Tongue (tissue), 2 donors: ENCODE results near the gene ZNF592. TPM values are rescaled to one million over a fixed set of nuclear protein-coding genes. Genes with fewer than 3 reads are reported as not detected.

Experiments used
- DNase-seq: peaks from one replicate; pipeline ENCODE4 v3.0.0-alpha.2; 2015
- total RNA-seq: library from RNA; depleted of rRNA; stranded (reverse); fragments of >200 nt; gene quantifications from one replicate; pipeline ENCODE4 v1.2.3, GENCODE V29; 2014

The ZNF592 gene
- total RNA-seq, 1 donor from 2014 or later: 15.6 TPM

DNA sequence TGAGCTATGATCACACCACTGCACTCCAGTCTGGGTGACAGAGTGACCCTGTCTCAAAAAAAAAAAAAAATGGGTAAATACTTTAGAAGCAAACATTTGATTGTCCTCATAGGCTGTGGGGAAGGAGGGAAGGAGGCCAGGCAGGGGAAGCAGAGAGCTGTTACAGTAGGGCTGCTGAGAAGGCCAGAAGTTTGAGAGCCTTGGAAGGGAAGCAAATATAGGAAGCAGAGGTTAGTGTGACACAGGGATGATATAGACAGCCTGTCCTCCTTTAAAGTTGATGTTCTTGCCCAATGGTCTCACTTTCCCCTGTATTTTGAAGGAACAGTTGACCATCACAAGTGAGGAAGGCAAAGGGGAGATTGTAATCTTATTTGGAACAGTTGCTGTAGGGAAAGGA is 63.4 kb downstream of the ZNF592 start:
- no peak for DNase-seq

- DNase-seq: no peak
Measured at GRCh38 chr15:84812842-84813241, 64.5 kb downstream of the ZNF592 start.

GRCh38 chr15:84813435-84813834 is 65.0 kb downstream of the ZNF592 start:
- no peak for DNase-seq

DNA sequence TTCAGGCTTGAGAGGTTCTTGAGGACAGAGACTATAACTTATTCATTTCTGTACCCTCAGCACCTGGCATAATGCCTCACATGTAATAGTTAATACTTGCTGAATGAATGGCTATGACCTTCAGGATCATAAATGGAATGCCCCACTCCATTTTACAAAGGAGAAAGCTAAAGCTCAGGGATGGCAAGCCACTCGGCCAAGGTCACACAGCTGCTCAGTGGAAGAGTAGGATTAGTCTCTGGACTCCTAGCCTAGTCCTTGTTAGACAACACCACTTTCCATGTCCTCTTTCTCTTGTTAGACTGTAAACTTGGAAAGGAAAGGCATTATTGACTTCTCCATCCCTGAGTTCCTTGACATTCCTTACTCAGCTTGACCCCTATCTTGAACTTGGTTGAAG is 65.5 kb downstream of the ZNF592 start:
- no peak for DNase-seq

- no peak for DNase-seq
Measured at GRCh38 chr15:84814916-84815315, 66.5 kb downstream of the ZNF592 start.

GRCh38 chr15:84816694-84817465 is 68.5 kb downstream of the ZNF592 start, which contains the start of gene ALPK3:
ALPK3 (plus strand) TSS chr15:84817356; CDS start chr15:84817453, 97 bp downstream.
- DNase-seq: peak; percentile 91

DNA sequence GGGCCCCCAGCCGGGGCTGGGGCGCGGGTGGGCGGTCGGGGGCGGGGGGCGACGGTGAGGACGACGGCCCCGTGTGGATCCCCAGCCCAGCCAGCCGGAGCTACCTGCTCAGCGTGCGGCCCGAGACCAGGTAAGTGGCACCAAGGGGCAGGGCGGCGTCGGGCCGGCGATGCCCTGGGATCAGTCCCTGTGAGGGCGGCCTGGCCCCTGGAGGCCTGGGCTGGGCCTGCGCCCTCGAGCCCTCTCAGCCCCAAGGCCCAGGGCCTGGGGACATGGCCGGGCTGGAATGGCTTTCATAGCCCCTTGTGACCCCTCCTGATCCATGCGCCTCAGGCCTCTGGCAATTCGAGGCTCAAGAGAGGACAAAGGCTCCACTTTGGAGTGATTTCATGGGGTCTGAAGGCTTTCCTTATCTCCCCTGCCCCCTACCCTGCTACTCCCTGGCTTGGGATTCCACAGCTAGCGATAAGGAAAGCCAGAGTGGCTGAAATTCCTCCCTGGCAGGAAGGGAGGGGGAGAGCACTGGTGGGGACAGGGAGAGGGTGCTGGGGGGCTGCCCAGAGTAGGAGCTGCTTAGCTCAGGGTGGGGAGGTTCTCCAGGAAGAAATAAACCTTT is 69.2 kb downstream of the ZNF592 start:
- peak; percentile 50 for DNase-seq

DNA sequence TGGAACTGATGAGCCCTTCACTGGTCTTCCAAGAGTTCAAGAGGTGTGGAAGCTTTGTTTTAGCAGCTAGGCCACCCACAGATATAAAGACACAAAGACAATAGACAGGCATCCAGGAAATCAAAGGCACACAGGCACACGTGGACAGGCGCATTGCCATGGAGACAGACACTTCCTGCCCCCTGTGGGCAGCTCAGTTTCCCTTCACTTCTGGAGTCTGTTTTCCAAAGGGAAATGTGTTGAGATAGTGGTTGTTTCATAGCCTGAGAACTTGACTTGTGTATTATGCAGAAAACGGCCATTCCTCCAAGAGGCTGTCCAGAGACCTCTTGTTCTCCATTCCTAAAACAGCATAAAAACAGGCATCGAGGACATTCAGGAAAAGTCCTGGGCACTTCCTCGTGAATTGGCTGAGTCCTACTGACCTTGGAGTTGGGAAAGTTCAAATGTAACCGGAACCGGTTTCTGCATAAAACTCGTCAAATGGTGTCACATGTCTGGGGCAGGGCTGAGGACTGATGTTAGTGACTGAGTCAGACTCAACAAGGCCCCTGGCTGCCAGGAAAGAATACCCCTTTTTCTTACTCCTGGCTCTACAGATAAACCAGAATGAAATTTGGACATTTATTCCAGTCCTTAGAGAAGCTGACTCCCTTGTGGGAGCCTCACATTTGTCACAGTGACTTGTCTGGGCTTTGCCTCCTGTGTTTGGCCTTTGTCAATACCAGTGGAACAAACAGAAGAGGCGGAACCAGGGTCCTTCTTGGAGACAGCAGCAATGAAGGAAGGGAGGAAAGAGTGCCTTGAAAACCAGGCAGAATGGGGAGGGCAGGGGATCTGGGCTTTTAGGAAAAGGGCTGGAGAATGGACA is 70.1 kb downstream of the ZNF592 start:
- peak; percentile 68 for DNase-seq

DNA sequence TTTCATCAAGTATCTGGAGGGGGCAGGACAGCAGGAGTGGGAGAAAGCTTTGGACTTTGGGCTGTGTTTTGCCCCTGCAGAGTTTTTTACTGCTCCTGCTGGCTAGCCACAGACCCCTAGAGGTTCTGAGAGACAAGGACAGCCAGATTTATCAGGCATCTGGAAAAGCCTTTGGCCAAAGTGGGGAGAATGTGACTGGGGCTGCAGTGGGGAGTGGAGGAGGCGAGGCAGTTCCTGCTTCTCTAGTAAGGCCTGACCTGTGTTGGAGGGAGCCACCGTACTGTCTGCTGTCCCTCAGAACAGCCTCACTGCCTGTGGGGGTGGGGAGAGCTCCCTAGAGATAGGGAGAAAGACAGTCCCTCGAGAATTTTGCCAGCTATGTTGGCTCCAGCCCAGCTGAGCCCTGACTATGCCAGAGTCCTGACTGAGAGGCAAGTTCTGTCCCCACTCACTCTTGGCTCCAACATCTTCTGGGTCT is 70.9 kb downstream of the ZNF592 start:
- DNase-seq: peak; percentile 41

- no peak for DNase-seq
Measured at GRCh38 chr15:84819791-84820190, 71.4 kb downstream of the ZNF592 start.

DNA sequence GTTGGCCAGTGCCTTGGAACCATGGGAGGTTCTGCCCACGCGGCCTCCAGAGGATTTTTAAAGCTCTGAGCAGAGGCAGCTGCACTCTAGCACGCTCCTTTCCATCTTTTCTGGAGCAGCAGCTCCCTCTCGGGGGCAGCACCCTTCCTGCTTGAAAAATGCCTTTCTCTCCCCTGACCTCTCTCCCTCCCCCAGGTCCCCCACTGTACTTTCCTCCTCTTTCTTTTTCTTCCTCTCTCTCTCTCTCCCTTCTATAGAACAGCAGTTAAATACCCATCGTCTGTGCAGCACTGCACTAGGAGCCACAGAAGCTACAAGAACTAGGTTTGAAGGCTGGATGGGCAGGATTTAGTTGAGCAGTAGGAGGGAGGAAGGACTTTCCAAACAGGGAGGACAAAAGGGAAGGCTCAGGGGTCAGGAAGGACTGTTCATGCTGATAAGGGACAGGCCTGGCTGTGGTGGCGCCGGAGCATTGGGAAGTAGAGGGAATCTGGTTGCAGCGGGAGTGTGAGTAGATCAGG is 73.2 kb downstream of the ZNF592 start:
- no peak for DNase-seq

DNA sequence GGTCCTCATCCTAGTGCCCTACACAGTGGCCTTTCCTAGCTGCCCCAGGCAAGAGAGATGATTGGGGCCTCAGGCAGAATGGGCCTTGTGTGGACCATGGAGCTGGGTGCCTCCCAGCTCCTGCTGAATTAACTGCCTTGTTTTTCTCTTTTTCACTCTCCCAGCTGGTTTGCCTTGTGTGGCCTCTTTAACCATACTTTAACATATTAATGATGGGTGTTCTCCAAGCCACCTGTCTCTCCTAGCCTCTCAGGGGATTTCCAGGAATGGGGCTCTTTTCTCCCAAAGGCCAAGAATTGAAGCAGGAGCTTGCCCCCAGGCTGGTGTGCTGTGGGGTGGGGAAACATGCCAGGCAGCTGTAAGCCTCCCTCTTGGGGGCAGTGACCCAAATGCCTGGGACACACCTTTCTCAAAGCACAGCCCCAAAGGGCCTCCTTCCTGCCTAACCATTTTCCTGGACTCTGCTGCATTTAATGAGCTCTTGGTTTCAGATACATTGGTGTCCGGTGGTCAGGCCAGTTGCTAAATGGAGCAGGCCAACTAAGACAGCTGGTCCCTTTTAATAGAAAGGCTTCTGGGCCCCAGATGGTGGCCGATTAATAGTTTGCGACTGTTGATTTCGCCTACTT is 74.4 kb downstream of the ZNF592 start:
- peak; percentile 60 for DNase-seq

DNA sequence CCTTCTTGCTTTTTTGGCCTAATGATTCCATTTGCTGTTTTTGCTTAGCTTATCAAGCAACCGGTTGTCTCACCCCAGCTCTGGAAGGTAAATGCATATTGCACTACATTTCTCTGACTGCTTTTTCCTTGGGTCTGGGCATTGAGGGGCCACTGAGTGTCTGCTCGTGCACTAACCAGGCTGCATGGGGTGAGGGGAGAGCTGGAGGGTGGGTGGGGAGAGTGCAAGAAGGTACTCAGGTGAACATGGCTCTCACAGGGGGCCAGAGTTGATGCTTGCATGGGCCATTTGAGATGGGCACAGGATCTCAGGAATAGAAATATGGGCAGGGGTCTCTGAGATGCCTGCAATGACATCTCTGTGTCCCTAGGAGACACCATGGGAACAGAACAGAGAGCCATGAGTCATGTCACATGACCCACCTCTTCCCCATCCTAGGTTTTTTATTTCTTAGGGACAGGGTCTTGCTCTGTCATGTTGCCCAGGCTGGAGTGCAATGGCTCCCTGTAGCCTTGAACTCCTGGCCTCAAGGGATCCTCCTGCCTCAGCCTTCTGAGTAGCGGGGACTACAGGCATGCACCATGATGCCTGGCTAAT is 75.0 kb downstream of the ZNF592 start:
- DNase-seq: no peak

GRCh38 chr15:84824260-84825007 is 76.0 kb downstream of the ZNF592 start:
- DNase-seq: peak; percentile 89

GRCh38 chr15:84826369-84826823 is 78.0 kb downstream of the ZNF592 start:
- no peak for DNase-seq

- no peak for DNase-seq
Measured at GRCh38 chr15:84827246-84827645, 78.9 kb downstream of the ZNF592 start.

DNA sequence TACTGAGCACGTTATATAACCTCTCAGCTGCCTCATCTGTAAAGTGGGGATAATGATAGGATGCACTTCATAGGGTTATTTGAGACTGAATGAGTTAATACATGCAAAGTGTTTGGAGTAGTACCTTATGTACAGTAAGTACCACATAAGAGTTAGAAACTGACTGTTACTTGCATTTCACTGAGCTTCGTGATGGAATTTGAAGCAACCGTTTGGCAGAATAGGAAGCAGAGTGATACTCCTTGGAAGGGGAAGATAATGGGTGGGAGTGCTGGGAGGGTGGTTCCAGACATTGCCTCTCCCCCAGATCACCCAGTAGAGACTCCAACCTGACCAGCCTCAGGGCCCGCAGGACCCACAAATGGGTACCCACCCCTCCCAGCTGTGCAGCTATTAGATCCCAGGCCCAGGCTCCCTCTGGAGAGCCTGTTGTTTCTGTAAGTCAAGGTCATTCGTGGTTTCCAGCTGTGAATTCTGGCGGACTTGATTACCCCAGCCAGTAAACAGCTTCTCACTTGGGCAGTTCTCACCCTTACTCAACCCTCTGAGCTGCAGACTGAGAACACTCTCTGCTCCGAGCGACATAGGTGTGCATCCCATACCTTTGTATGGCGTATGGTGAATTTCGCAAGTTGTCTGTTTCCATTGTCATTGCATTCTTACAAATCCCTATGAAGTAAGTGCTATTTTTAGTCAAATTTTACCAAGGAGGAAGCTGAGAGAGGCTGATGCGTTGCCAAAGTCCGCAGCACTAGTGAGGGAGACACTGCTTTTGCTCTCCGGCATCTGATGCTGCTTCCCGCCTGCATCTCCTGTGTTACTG is 79.9 kb downstream of the ZNF592 start:
- DNase-seq: peak; percentile 67

DNA sequence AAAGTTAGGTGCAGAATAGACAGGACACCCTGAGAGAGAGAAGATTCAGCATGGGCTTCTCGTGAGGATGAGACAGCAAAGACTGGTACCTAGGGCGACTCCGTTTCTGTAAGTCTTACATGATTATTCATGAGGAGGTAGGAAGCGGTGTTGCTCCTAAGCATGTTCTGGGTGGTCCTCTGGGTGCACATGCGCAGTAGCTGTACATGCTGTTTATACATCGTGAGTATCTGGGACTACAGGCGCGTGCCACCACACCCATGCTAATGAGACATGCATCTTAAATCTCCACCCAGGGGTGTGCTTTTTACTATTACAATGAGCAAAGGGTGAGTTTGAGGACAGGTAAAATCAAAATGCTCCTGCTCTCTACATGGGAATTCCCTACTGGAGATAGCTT is 81.0 kb downstream of the ZNF592 start:
- DNase-seq: no peak

DNA sequence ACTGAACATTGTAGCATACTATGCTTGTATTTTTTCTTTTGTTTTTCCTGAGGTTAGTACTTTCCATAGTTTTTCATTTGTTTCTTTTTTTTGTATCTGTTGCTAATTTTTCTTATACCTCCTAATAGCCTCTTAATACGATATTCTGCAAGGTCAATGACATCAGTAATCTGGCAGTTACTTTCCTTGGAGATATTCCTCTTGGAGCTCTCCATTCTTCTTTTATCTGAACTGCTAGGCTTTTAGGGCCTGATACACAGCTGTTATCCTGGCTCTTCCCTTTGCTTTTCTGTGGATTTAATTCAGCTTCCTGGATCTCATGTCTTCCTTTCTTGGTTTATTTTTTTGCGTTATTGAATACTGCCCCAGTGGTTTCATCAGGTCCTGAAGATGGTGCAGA is 81.6 kb downstream of the ZNF592 start:
- DNase-seq: no peak

- no peak for DNase-seq
Measured at GRCh38 chr15:84831028-84831427, 82.6 kb downstream of the ZNF592 start.
